ENCODE results near the gene TRAF3IP3.

DNA sequence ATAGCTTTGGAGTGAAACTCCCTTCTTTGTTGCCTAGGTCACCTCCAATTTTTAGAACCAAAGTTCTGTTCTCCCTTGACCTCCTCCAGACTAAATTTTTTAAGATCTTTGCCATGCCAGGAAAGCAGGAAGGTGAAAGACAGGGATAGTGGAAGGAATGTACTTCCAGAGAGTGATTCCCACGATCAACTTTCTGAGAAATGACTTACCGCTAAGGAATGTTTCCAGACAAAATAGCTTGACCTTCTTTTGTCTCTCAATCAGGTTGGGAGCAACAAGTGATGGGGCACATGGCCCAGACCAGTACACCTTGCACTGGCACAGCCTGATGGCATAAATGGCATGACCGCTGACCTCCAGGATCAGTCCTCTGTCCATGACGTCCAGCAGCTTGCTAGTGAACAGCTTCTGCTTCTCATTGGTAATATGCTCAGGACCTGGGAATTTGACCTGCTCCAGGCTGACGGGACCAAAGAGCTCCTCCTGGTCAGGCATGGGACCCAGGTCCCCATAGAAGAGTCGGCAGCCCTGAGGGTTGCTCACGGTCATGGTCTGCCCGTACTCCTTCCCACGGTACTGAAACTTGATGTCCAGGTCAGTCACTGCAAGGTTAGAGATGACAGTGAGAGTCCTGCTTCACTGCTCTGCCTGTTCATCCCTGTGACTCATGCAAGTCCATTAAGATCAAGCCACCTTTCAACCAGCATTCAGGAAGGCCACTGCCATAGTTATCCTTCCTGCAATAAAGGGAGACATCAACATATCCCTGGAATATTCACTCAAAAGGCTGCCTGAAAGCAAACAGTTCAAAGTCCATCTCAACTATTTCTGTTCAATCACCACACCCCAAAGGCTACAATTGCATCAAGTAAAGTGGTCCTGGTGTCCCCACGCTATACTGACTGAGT is 34.7 kb downstream of the TRAF3IP3 start:
- TF ChIP-seq, protein P1, sequence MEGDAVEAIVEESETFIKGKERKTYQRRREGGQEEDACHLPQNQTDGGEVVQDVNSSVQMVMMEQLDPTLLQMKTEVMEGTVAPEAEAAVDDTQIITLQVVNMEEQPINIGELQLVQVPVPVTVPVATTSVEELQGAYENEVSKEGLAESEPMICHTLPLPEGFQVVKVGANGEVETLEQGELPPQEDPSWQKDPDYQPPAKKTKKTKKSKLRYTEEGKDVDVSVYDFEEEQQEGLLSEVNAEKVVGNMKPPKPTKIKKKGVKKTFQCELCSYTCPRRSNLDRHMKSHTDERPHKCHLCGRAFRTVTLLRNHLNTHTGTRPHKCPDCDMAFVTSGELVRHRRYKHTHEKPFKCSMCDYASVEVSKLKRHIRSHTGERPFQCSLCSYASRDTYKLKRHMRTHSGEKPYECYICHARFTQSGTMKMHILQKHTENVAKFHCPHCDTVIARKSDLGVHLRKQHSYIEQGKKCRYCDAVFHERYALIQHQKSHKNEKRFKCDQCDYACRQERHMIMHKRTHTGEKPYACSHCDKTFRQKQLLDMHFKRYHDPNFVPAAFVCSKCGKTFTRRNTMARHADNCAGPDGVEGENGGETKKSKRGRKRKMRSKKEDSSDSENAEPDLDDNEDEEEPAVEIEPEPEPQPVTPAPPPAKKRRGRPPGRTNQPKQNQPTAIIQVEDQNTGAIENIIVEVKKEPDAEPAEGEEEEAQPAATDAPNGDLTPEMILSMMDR (IDR thresholded peaks at IDR 0.05) = no peak
- no peak for TF ChIP-seq POLR2A (IDR thresholded peaks at IDR 0.05)

All from body of pancreas (tissue), 4 donors.